RWPE1 (cell line): ENCODE measurements around the gene PRSS38.

ENCODE experiments used
- CTCF ChIA-PET: fragments of 350-600 bp; sonication (Branson Sonifier 250); formaldehyde crosslinking; extraction: SDS; loops from one replicate; lab custom pipeline; 2021; lab: Yijun Ruan, JAX
- POLR2A ChIA-PET: fragments of 400-600 bp; formaldehyde crosslinking; extraction: SDS; loops from one replicate; lab custom pipeline; 2020; ENCODE audit warnings: antibody characterized with exemption; ENCODE audit not compliant: low non-redundant PET; lab: Yijun Ruan, JAX
- DNase-seq: peaks from one replicate; pipeline ENCODE4 v3.0.0; 2012; ENCODE audit warnings: low spot score
- H3K27ac ChIP-seq: fragments of 450-650 bp; 2 replicates; pipeline ENCODE4 v1.5.1; 2017
- CTCF ChIP-seq: fragments of 450-650 bp; conservative IDR thresholded peaks from 2 replicates; pipeline ENCODE4 v1.5.1; 2017; ENCODE audit warnings: low read depth, mild to moderate bottlenecking

Gene PRSS38

DNA sequence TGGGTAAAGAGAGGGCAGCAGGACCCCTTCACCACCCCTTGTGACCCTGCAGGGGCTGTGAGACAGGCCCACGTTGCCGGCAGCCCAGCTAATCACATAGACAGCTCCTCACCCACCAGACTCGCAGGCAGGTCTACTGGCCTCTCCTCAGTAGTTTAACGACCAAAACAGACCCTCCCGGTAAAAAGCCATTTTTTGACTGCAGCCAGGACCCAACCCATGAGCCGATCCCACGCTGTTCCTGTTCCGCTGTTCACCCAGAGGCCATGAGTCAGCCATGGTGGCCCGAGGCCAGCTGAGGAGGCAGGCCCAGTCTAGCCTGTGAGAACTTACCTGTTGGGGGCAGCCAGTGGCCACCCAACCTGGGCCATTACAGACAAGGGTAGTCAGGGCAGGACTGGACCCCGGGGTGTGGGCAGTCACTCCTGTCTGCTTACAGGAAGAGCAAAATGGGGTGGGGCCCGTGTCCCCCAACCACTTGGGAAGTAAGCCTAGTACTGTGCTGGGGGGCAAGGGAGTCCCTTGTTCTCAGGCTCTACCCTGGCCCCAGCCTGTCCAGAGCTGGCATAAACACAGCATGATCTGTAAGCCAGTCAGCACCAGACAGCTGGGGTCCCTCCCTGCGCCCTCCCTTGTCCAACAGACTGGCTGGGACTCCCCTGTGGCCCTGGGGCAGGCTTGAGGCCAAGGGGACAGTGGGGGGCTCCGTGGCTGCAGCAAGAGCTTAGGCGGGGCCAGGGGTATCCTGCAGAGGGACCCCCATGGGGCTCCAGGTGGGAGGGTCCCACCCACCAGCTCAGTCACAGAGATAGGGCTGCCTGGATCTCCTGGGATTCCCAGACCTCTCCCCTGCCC lies 70.4 kb downstream of the PRSS38 start:
- DNase-seq, result peak; percentile 99
- ChIA-PET POLR2A (interaction anchor here (0.7 kb wide), 1 partner anchor 10 kb away, joined by 4 read pairs; no protein-coding TSS in a partner anchor), CTCF (interaction anchor here (0.6 to 0.7 kb wide), 3 partner anchors 60 to 667 kb away, joined by 3 to 4 read pairs (median 3); no protein-coding TSS in a partner anchor)
- H3K27ac ChIP-seq, result peak overlapping the region; percentile 92
- no peak for TF ChIP-seq CTCF

GRCh38 chr1:227886503-227886961 lies 71.1 kb downstream of the PRSS38 start:
- H3K27ac ChIP-seq, result peak overlapping the region; percentile 92
- ChIA-PET POLR2A (interaction anchor here (0.7 kb wide), 1 partner anchor 9 kb away, joined by 4 read pairs; no protein-coding TSS in a partner anchor), CTCF (no interaction called here)
- DNase-seq, result no peak
- TF ChIP-seq CTCF, result no peak

DNA sequence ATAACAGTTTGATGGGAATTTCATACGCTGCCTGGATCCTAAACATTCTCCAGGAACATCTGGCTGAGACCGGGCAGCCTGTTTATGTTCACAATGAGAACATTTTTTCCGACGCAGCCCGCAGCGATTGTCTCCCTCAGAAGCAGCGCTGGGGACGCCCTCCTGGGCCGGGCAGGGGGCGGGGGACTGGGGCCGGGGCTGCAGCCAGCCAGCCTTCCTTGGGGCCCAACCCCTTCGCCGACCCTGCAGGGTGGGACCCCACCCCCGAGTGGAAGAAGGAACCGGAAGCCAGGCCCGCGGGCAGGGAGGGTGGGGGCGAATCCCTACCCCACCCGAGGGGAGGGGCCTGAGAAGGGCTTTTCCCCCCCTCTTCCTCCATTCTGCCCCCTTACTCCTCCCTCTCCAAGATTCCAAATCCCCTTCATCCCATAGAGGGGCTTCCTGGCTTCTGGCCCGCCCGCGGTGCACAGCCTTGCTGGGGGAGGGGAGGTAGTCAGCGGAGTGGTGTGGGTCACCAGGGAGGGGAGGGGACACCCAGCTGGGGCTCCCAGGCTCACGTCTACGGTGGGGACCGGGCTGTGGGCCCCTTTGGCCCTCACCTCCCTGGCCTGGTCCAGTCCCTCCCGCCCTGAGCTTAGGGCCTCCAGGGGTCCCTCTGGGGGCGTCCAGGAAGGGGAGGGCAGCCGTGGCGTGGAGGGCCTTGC lies 71.7 kb downstream of the PRSS38 start:
- ChIA-PET CTCF (interaction anchor here (0.6 kb wide), 1 partner anchor 10 kb away, joined by 3 read pairs; no protein-coding TSS in a partner anchor), POLR2A (interaction anchor here (0.7 kb wide), 1 partner anchor 9 kb away, joined by 4 read pairs; no protein-coding TSS in a partner anchor)
- no peak for TF ChIP-seq CTCF
- DNase-seq, result no peak
- peak overlapping the region; percentile 92 for H3K27ac ChIP-seq

GRCh38 chr1:227887697-227888403 lies 72.4 kb downstream of the PRSS38 start:
- H3K27ac ChIP-seq, result peak overlapping the region; percentile 92
- no peak for DNase-seq
- ChIA-PET CTCF (interaction anchor here (0.6 kb wide), 1 partner anchor 10 kb away, joined by 3 read pairs; no protein-coding TSS in a partner anchor), POLR2A (no interaction called here)
- TF ChIP-seq CTCF, result no peak

- H3K27ac ChIP-seq, result peak overlapping the region; percentile 92; the same call in 1 of the 2 replicates
- DNase-seq, result no peak
- CTCF ChIA-PET, result no interaction called here
- POLR2A ChIA-PET, result no interaction called here
- no peak for TF ChIP-seq CTCF
Observed at GRCh38 chr1:227888404-227889046, 73.0 kb downstream of the PRSS38 start.
